B cell (primary cell): Measurements from ENCODE around the gene CABP2. TPM values are rescaled to one million over a fixed set of nuclear protein-coding genes. Genes with fewer than 3 reads are reported as not detected.
"Not testable (repeated sequence)": the region's sequence is repeated elsewhere in the genome, so short reads cannot be mapped to it uniquely, and the experiment has no call there.

Experiments used
- ATAC-seq: fragments of 200-7000 bp; cut with Tn5 transposase; one replicate; pipeline ENCODE4 v1.10.0; 2021; ENCODE audit warnings: low read depth, mild to moderate bottlenecking, moderate number of reproducible peaks, moderate library complexity
- CTCF ChIA-PET: fragments of 350-600 bp; sonication (Branson Sonifier 250); formaldehyde crosslinking; loops from one replicate; lab custom pipeline; 2021; ENCODE audit warnings: antibody characterized with exemption, inconsistent platforms; lab: Charles Lee
- POLR2A ChIA-PET: fragments of 350-600 bp; sonication (Branson Sonifier 250); formaldehyde crosslinking; loops from one replicate; lab custom pipeline; 2021; ENCODE audit warnings: antibody characterized with exemption; lab: Charles Lee
- DNase-seq: peaks from one replicate; pipeline ENCODE4 v3.0.0; 2013
- H2AFZ ChIP-seq: 2 replicates; pipeline ENCODE4 v1.6.1; 2012; ENCODE audit warnings: mild to moderate bottlenecking, low read depth, low read length; ENCODE audit not compliant: insufficient read depth, poor library complexity, severe bottlenecking
- H3K27ac ChIP-seq, 2 donors: 1 replicate in 1 of 2; 2 replicates in 1 of 2; pipeline ENCODE4 v1.5.1; 2012 to 2013; ENCODE audit warnings: low read length in 2 of 2, mild to moderate bottlenecking in 2 of 2, moderate library complexity in 1 of 2
- H3K27me3 ChIP-seq, 4 experiments: fragments of 200-600 bp in 1 of 4; sonication (generic) in 1 of 4; replicated peaks in 1 of 4; 1 replicate in 2 of 4; 2 replicates in 2 of 4; pipeline versions ENCODE4 v1.6.1 to v1.7.0; 2013 to 2016; ENCODE audit warnings: low read length in 3 of 4, mild to moderate bottlenecking in 2 of 4, mixed read lengths in 1 of 4, moderate library complexity in 1 of 4; ENCODE audit not compliant: insufficient read depth in 4 of 4, control insufficient read depth in 3 of 4; ENCODE audit errors: control extremely low read depth in 1 of 4
- H3K36me3 ChIP-seq, 2 experiments: replicated peaks in 1 of 2; 1 replicate in 1 of 2; 2 replicates in 1 of 2; pipeline versions ENCODE4 v1.6.1 to v1.7.1; 2013; ENCODE audit warnings: low read length in 1 of 2; ENCODE audit not compliant: insufficient read depth in 2 of 2, control insufficient read depth in 1 of 2; ENCODE audit errors: control extremely low read depth in 1 of 2, extremely low read depth in 1 of 2
- H3K4me1 ChIP-seq, 2 donors: fragments of 200-600 bp in 1 of 2; sonication (generic) in 1 of 2; 1 replicate in 1 of 2; 2 replicates in 1 of 2; pipeline versions ENCODE4 v1.5.1 to v1.6.1; 2013 to 2017; ENCODE audit warnings: low read length in 2 of 2; ENCODE audit not compliant: control insufficient read depth in 2 of 2, insufficient read depth in 2 of 2
- H3K4me2 ChIP-seq: replicated peaks from 2 replicates; pipeline ENCODE3; 2012; ENCODE audit warnings: mild to moderate bottlenecking, low read depth, low read length; ENCODE audit not compliant: poor library complexity, severe bottlenecking
- H3K4me3 ChIP-seq, 5 experiments: fragments of 200-600 bp in 1 of 5; sonication (generic) in 1 of 5; 1 replicate in 3 of 5; 2 replicates in 2 of 5; pipeline versions ENCODE4 v1.5.1 to v1.7.0; 2011 to 2016; ENCODE audit warnings: low read length in 4 of 5, mild to moderate bottlenecking in 4 of 5, low read depth in 2 of 5, control low read depth in 1 of 5, moderate library complexity in 1 of 5; ENCODE audit not compliant: insufficient read depth in 1 of 5; ENCODE audit errors: control extremely low read depth in 1 of 5, extremely low read depth in 1 of 5
- H3K79me2 ChIP-seq: fragments of 200-600 bp; sonication (generic); one replicate; pipeline ENCODE4 v1.6.0; 2016; ENCODE audit warnings: low read length; ENCODE audit not compliant: control insufficient read depth, insufficient read depth
- H3K9ac ChIP-seq: fragments of 200-600 bp; sonication (generic); 2 replicates; pipeline ENCODE4 v1.6.1; 2017; ENCODE audit warnings: mild to moderate bottlenecking, low read length, moderate library complexity
- H3K9me3 ChIP-seq, 3 donors: one replicate each; pipeline versions ENCODE4 v1.6.1 to v1.7.1; 2013; ENCODE audit warnings: low read length in 2 of 3; ENCODE audit not compliant: control insufficient read depth in 2 of 3, insufficient read depth in 1 of 3; ENCODE audit errors: control extremely low read depth in 1 of 3
- H4K20me1 ChIP-seq: 2 replicates; pipeline ENCODE4 v1.6.0; 2012; ENCODE audit warnings: mild to moderate bottlenecking, low read length; ENCODE audit not compliant: insufficient read depth, control insufficient read depth, poor library complexity, severe bottlenecking
- H3K27ac Mint-ChIP-seq: one replicate; pipeline ENCODE4 v1.8.0; 2021; ENCODE audit warnings: mixed read lengths
- H3K27me3 Mint-ChIP-seq: one replicate; pipeline ENCODE4 v1.8.0; 2021; ENCODE audit warnings: mixed read lengths
- H3K4me1 Mint-ChIP-seq: one replicate; pipeline ENCODE4 v1.8.0; 2021; ENCODE audit warnings: mixed read lengths
- H3K4me3 Mint-ChIP-seq: one replicate; pipeline ENCODE4 v1.8.0; 2021; ENCODE audit warnings: mixed read lengths
- H3K9me3 Mint-ChIP-seq: one replicate; pipeline ENCODE4 v1.8.0; 2022; ENCODE audit warnings: mixed read lengths; ENCODE audit not compliant: insufficient read depth
- CTCF ChIP-seq: fragments of 200-600 bp; IDR thresholded peaks from one replicate; pipeline ENCODE4 v1.8.0; 2022; ENCODE audit warnings: antibody characterized with exemption, mild to moderate bottlenecking
- EZH2 ChIP-seq: IDR thresholded peaks from 2 replicates; pipeline ENCODE4 v1.6.1; 2012; ENCODE audit warnings: borderline replicate concordance, low read depth, mild to moderate bottlenecking, moderate library complexity, low read length; ENCODE audit not compliant: insufficient read depth, poor library complexity, severe bottlenecking
- WGBS: methylation state at CpG from one replicate; pipeline ENCODE4 v1.1.5; 2013; ENCODE audit warnings: missing lambda C conversion rate; ENCODE audit not compliant: insufficient coverage; 5-methylcytosine and 5-hydroxymethylcytosine counted together
- intact Hi-C: fragments of 100-400 bp; cut with micrococcal nuclease; formaldehyde crosslinking; loops from one replicate; pipeline ENCODE4 v1.10.0; 2022
- polyA plus RNA-seq: library from polyadenylated mRNA; depleted of rRNA; stranded (reverse); fragments of >200 nt; gene quantifications from 2 replicates; pipeline ENCODE4 v1.2.3, GENCODE V29; 2012
- total RNA-seq, 2 donors: library from RNA; stranded (reverse); fragments of 120-200 nt in 1 of 2; gene quantifications; 1 replicate in 1 of 2; 2 replicates in 1 of 2; pipeline versions ENCODE4 v1.2.3 to v1.2.4, GENCODE V29; 2013 to 2022

Gene CABP2
- total and polyA plus RNA-seq, 2 donors (not counting 1 experiment from before 2014, with no cell fraction given): not detected

GRCh38 chr11:67516806-67517205 is 6.4 kb downstream of the CABP2 start:
- H3K36me3 ChIP-seq: no peaks in the 10 kb centered on the region
- no peaks in the 10 kb centered on the region for H4K20me1 ChIP-seq
- H3K79me2 ChIP-seq: no peaks in the 10 kb centered on the region
- H3K9me3 Mint-ChIP-seq: no peaks in the 10 kb centered on the region
- ATAC-seq: no peak
- peaks cover 0 to 8% (median 0%) of the 10 kb centered on the region in 3 donors for H3K9me3 ChIP-seq
- no peaks in the 10 kb centered on the region for H3K4me1 Mint-ChIP-seq
- WGBS: 100% methylated on average over 9 of the region's 9 CpGs
- no peak overlapping the region for H3K4me3 ChIP-seq
- H3K27ac ChIP-seq: no peak overlapping the region
- H3K4me1 ChIP-seq: no peaks in the 10 kb centered on the region
- no peak overlapping the region for H3K4me2 ChIP-seq
- no peak for DNase-seq
- ChIA-PET CTCF (no interaction called here), POLR2A (no interaction called here)
- no peak overlapping the region for H2AFZ ChIP-seq
- H3K9ac ChIP-seq: no peak overlapping the region
- peaks cover 0 to 18% (median 3%) of the 10 kb centered on the region in 4 experiments for H3K27me3 ChIP-seq
- H3K4me3 Mint-ChIP-seq: no peak overlapping the region
- H3K27ac Mint-ChIP-seq: no peak overlapping the region
- H3K27me3 Mint-ChIP-seq: peaks cover 24% of the 10 kb centered on the region
- intact Hi-C loops: no loop called here
- TF ChIP-seq EZH2 (no peak), CTCF (no peak)

- H3K4me1 ChIP-seq: peaks cover under 1 to 1% of the 10 kb centered on the region in 2 donors
- no peaks in the 10 kb centered on the region for H3K9me3 ChIP-seq
- intact Hi-C loops: no loop called here
- H3K27ac ChIP-seq: no peak overlapping the region
- no peak overlapping the region for H3K4me3 ChIP-seq
- DNase-seq: no peak
- no peak overlapping the region for H3K27ac Mint-ChIP-seq
- H3K9ac ChIP-seq: no peak overlapping the region
- CTCF ChIA-PET: no interaction called here
- WGBS: 83% methylated on average over 2 of the region's 7 CpGs
- no peaks in the 10 kb centered on the region for H3K79me2 ChIP-seq
- peaks cover 1% of the 10 kb centered on the region for H3K4me1 Mint-ChIP-seq
- no peak for ATAC-seq
- H3K36me3 ChIP-seq: no peaks in the 10 kb centered on the region
- no peak overlapping the region for H2AFZ ChIP-seq
- H3K4me2 ChIP-seq: no peak overlapping the region
- peaks cover 0 to 27% (median 5%) of the 10 kb centered on the region in 4 experiments for H3K27me3 ChIP-seq
- H3K4me3 Mint-ChIP-seq: no peak overlapping the region
- H4K20me1 ChIP-seq: no peaks in the 10 kb centered on the region
- peaks cover 29% of the 10 kb centered on the region for H3K27me3 Mint-ChIP-seq
- POLR2A ChIA-PET: interaction anchor here (0.5 kb wide), 1 partner anchor 51 kb away, joined by 3 read pairs; no protein-coding TSS in a partner anchor
- no peaks in the 10 kb centered on the region for H3K9me3 Mint-ChIP-seq
- TF ChIP-seq CTCF (no peak), EZH2 (no peak)
Observed at GRCh38 chr11:67514116-67514515, 9.1 kb downstream of the CABP2 start.

- H3K4me3 Mint-ChIP-seq, H3K9ac ChIP-seq, H2AFZ ChIP-seq, H3K27ac Mint-ChIP-seq, intact Hi-C loops, CTCF ChIA-PET, H3K27ac ChIP-seq, H3K4me2 ChIP-seq, H3K36me3 ChIP-seq, H3K9me3 Mint-ChIP-seq, H3K4me3 ChIP-seq, H3K79me2 ChIP-seq, POLR2A ChIA-PET, DNase-seq, H3K9me3 ChIP-seq, ATAC-seq: not testable (repeated sequence)
- Histone ChIP-seq H3K27me3 (peaks cover 0 to 20% (median 5%) of the 10 kb centered on the region in 4 experiments), H4K20me1 (peaks cover 12% of the 10 kb centered on the region), H3K4me1 (peaks cover 17 to 20% of the 10 kb centered on the region in 2 donors)
- Mint-ChIP-seq H3K27me3 (peaks cover 21% of the 10 kb centered on the region), H3K4me1 (peaks cover 15% of the 10 kb centered on the region)
- 100% methylated on average over 2 of the region's 4 CpGs for WGBS
Observed at GRCh38 chr11:67511558-67511957, 11.7 kb downstream of the CABP2 start.
